ENCODE measurements around the gene HAGH. TPM values are rescaled to one million over a fixed set of nuclear protein-coding genes. Genes with fewer than 3 reads are reported as not detected.
A peak's percentile ranks its signal among the peaks of the same experiment; 100 is the strongest.

HAGH gene
- total RNA-seq, 1 donor from 2014 or later, result 35.9 TPM

DNA sequence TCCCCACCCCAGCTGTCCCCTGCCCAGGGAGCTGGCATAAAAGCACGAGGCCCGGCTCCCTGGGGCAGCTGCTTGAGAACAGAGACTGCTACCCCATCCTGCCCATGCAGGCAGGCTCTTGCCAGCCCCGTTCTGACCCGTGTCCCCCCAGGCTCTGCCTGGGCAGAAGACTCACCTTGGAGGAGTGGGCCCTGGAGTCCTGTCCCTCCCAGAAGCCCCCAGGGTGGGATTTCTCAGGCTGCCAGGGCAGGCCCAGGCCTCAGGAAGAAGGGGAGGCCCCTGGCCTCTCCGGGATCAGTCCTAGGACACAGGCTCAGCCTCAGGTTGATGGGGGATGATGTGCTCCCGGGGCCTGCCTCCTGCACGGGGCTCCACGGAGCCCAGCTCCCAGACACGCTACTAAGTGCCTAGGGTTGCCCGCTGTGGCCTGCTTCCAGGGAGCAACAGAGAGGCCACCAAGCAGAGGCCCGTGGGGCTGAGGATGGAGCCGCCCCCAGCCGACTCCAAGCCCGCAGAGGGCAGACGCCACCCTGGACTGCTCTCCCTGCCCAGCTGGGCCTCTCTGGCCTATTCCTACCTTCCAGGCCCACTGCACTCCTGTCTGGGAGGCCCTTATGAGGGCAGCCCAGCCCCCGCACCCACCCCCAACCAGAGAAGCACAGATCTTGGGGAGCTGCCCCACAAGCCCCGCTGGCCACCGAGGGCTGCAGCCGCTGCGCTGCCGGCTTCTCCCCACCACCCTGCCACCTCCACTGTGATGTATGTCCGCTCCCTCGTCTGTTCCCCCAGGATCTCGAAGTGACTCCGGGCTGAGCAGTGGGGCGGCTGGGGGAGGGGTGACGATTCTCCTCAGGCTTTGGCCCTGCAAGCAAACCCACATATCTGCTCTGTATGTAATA is 57.0 kb downstream of the HAGH start:
- H3K9ac ChIP-seq (ENCODE audit: low read length), result peak overlapping the region; percentile 91

GRCh38 chr16:1768767-1769401 is 57.7 kb downstream of the HAGH start:
- Histone ChIP-seq H2AFZ (ENCODE audit: low read depth, low read length) (no peak overlapping the region), H3K4me3 (ENCODE audit: insufficient read depth, low read depth, low read length) (no peak overlapping the region), H3K9ac (ENCODE audit: low read length) (no peak overlapping the region), H3K4me1 (ENCODE audit: insufficient read depth, low read length) (peaks cover 18% of the 10 kb centered on the region), H4K20me1 (ENCODE audit: insufficient read depth, low read length) (peaks cover 49% of the 10 kb centered on the region), H3K36me3 (ENCODE audit: insufficient read depth, low read length) (no peaks in the 10 kb centered on the region), H3K79me2 (ENCODE audit: insufficient read depth, low read length) (peaks cover 21% of the 10 kb centered on the region), H3K27ac (ENCODE audit: low read depth, low read length) (no peak overlapping the region), H3K27me3 (ENCODE audit: insufficient read depth, low read length) (no peaks in the 10 kb centered on the region), H3K4me2 (ENCODE audit: low read length) (no peak overlapping the region), H3K9me3 (ENCODE audit: insufficient read depth, low read depth, low read length) (no peaks in the 10 kb centered on the region)
- Mint-ChIP-seq H3K36me3 (ENCODE audit: low read depth, unreplicated experiment) (no peaks in the 10 kb centered on the region), H3K27ac (ENCODE audit: unreplicated experiment) (no peak overlapping the region), H3K4me1 (ENCODE audit: low read depth, unreplicated experiment) (peaks cover 6% of the 10 kb centered on the region), H3K4me3 (ENCODE audit: unreplicated experiment) (no peak overlapping the region), H3K9me3 (ENCODE audit: unreplicated experiment) (no peaks in the 10 kb centered on the region), H3K27me3 (ENCODE audit: low read depth, unreplicated experiment) (no peaks in the 10 kb centered on the region)
- FAIRE-seq (no peak), DNase-seq (ENCODE audit: low read depth) (no peak)
- no peak for TF ChIP-seq EZH2 (IDR thresholded peaks at IDR 0.05; ENCODE audit: insufficient read depth, low read length)
- TF ChIP-seq CTCF (IDR thresholded peaks at IDR 0.05; ENCODE audit: insufficient read depth, low read depth, low read length), result no peak

More for the DNA sequence above, 57.0 kb downstream of the HAGH start:
- H3K4me1 ChIP-seq (ENCODE audit: insufficient read depth, low read length), result peaks cover 25% of the 10 kb centered on the region
- no peaks in the 10 kb centered on the region for H3K27me3 ChIP-seq (ENCODE audit: insufficient read depth, low read length)
- Mint-ChIP-seq H3K4me1 (ENCODE audit: low read depth, unreplicated experiment) (peaks cover 6% of the 10 kb centered on the region), H3K4me3 (ENCODE audit: unreplicated experiment) (peak overlapping the region; percentile 86), H3K36me3 (ENCODE audit: low read depth, unreplicated experiment) (no peaks in the 10 kb centered on the region), H3K27ac (ENCODE audit: unreplicated experiment) (peak overlapping the region; percentile 87), H3K9me3 (ENCODE audit: unreplicated experiment) (no peaks in the 10 kb centered on the region), H3K27me3 (ENCODE audit: low read depth, unreplicated experiment) (no peaks in the 10 kb centered on the region)
- FAIRE-seq, result no peak
- no peaks in the 10 kb centered on the region for H3K36me3 ChIP-seq (ENCODE audit: insufficient read depth, low read length)
- TF ChIP-seq EZH2 (IDR thresholded peaks at IDR 0.05; ENCODE audit: insufficient read depth, low read length), result no peak
- no peak for TF ChIP-seq CTCF (IDR thresholded peaks at IDR 0.05; ENCODE audit: insufficient read depth, low read depth, low read length)
- no peak for DNase-seq (ENCODE audit: low read depth)
- peaks cover 29% of the 10 kb centered on the region for H3K79me2 ChIP-seq (ENCODE audit: insufficient read depth, low read length)
- H3K4me2 ChIP-seq (ENCODE audit: low read length), result peak overlapping the region; percentile 91
- no peak overlapping the region for H2AFZ ChIP-seq (ENCODE audit: low read depth, low read length)
- H3K27ac ChIP-seq (ENCODE audit: low read depth, low read length), result no peak overlapping the region
- no peaks in the 10 kb centered on the region for H3K9me3 ChIP-seq (ENCODE audit: insufficient read depth, low read depth, low read length)
- peaks cover 52% of the 10 kb centered on the region for H4K20me1 ChIP-seq (ENCODE audit: insufficient read depth, low read length)
- H3K4me3 ChIP-seq (ENCODE audit: insufficient read depth, low read depth, low read length), result no peak overlapping the region
